DND-41 (cell line): ENCODE measurements around the gene CBX4.
A peak's percentile ranks its signal among the peaks of the same experiment; 100 is the strongest.

Experiments
- ATAC-seq: fragments of 200-7000 bp; cut with Tn5 transposase; 3 replicates; pipeline ENCODE4 v1.9.1; 2021; ENCODE audit warnings: low read depth; ENCODE audit not compliant: insufficient read depth
- DNase-seq: peaks from one replicate; pipeline ENCODE4 v3.0.0-alpha.2; 2020
- H2AFZ ChIP-seq: 2 replicates; pipeline ENCODE4 v1.6.0; 2012; ENCODE audit warnings: low read depth, low read length
- H3K27ac ChIP-seq: 2 replicates; pipeline ENCODE4 v1.5.1; 2012; ENCODE audit warnings: low read length, inconsistent platforms
- H3K27me3 ChIP-seq: fragments of 200-600 bp; sonication (generic); 2 replicates; pipeline ENCODE4 v1.6.0; 2012; ENCODE audit warnings: low read length, mild to moderate bottlenecking, inconsistent platforms; ENCODE audit not compliant: insufficient read depth, poor library complexity
- H3K36me3 ChIP-seq: 2 replicates; pipeline ENCODE4 v1.5.1; 2012; ENCODE audit warnings: low read length, inconsistent platforms; ENCODE audit not compliant: insufficient read depth
- H3K4me1 ChIP-seq: 2 replicates; pipeline ENCODE4 v1.5.1; 2012; ENCODE audit warnings: mild to moderate bottlenecking, low read length; ENCODE audit not compliant: insufficient read depth
- H3K4me2 ChIP-seq: 2 replicates; pipeline ENCODE4 v1.6.0; 2012; ENCODE audit warnings: mild to moderate bottlenecking, moderate library complexity, low read length, inconsistent platforms; ENCODE audit not compliant: insufficient read depth
- H3K4me3 ChIP-seq, 2 experiments: fragments of 200-600 bp in 1 of 2; shearing (Covaris generic) in 1 of 2; 2 replicates each; pipeline ENCODE4 v1.5.1; 2012 to 2016; ENCODE audit warnings: inconsistent platforms in 2 of 2, low read length in 2 of 2, mild to moderate bottlenecking in 2 of 2, low read depth in 1 of 2, moderate library complexity in 1 of 2
- H3K79me2 ChIP-seq: 2 replicates; pipeline ENCODE4 v1.6.0; 2012; ENCODE audit warnings: low read length, inconsistent platforms; ENCODE audit not compliant: insufficient read depth
- H3K9ac ChIP-seq: 2 replicates; pipeline ENCODE4 v1.6.0; 2012; ENCODE audit warnings: low read depth, mild to moderate bottlenecking, inconsistent platforms, low read length, moderate library complexity
- H3K9me3 ChIP-seq: 2 replicates; pipeline ENCODE4 v1.5.1; 2012; ENCODE audit warnings: low read length, moderate library complexity, mild to moderate bottlenecking, inconsistent platforms; ENCODE audit not compliant: insufficient read depth, severe bottlenecking
- H4K20me1 ChIP-seq: 2 replicates; pipeline ENCODE4 v1.6.0; 2012; ENCODE audit warnings: low read length; ENCODE audit not compliant: insufficient read depth
- EZH2 ChIP-seq: IDR thresholded peaks from 3 replicates; pipeline ENCODE4 v1.6.1; 2012; ENCODE audit warnings: borderline replicate concordance, low read depth, mild to moderate bottlenecking, moderate library complexity, low read length, inconsistent platforms; ENCODE audit not compliant: severe bottlenecking
- TF ChIP-seq, protein P1 (sequence below): IDR thresholded peaks from 2 replicates; pipeline ENCODE4 v1.5.1; 2012; ENCODE audit warnings: borderline replicate concordance, low read length, moderate library complexity, mild to moderate bottlenecking; ENCODE audit not compliant: poor library complexity, severe bottlenecking; ENCODE audit errors: extremely low read depth

Gene CBX4

DNA sequence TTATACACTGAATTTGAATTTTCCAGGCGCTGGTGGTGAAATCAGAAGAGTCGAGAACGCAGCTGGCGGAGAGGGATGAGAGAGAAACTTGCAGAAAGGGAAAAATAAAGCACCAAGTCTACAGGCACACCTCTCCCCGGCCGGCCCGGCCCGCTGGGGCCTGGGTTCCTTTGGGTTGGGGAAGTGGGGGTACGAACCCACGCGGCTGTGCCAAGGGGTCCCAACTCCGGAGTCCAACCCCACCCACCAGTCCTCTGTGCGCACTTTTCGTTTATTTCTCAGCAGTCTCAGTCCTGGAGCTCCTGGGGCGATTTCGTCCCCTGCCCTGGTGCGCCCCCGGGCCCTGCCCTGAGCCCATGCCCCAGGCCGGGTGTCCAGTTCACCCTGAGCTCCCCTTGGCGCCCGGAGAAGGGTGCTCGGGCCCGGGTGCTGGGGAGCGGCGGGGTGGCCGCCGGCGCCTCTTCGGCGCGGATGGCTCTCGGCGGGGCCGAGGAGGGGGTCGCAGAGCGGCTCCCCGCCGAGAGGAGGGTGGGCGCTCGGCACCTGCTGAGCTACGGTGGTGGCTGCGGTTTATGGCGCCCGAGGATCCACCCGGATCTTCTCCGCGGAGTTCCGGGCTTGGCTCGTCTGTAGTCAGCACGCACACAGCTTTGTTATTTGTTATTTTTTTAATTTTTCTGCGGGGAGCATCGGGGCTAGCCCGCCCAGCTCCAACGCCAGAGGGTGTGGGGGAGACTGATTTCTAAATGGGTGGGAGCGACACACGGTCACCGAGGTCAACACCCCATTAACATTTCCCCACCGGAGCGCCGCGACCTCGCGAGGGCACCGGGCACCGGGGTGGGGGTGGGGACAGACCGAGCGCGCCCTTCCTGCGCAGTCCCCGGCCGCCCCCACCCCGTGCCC lies 26.6 kb downstream of the CBX4 start:
- Histone ChIP-seq H3K27ac (no peak overlapping the region), H3K27me3 (peaks cover 44% of the 10 kb centered on the region), H3K79me2 (no peaks in the 10 kb centered on the region), H3K9me3 (no peaks in the 10 kb centered on the region), H3K4me3 (peak overlapping the region in 1 of 2 experiments; percentile 58; a peak in 2 of 4 replicates), H3K4me2 (peak overlapping the region; percentile 91), H3K36me3 (no peaks in the 10 kb centered on the region), H4K20me1 (no peaks in the 10 kb centered on the region), H3K9ac (peak overlapping the region; percentile 69), H3K4me1 (peaks cover 50% of the 10 kb centered on the region), H2AFZ (peak overlapping the region; percentile 82)
- peak; percentile 25 for ATAC-seq
- DNase-seq, result peak; percentile 63
- TF ChIP-seq, protein P1, sequence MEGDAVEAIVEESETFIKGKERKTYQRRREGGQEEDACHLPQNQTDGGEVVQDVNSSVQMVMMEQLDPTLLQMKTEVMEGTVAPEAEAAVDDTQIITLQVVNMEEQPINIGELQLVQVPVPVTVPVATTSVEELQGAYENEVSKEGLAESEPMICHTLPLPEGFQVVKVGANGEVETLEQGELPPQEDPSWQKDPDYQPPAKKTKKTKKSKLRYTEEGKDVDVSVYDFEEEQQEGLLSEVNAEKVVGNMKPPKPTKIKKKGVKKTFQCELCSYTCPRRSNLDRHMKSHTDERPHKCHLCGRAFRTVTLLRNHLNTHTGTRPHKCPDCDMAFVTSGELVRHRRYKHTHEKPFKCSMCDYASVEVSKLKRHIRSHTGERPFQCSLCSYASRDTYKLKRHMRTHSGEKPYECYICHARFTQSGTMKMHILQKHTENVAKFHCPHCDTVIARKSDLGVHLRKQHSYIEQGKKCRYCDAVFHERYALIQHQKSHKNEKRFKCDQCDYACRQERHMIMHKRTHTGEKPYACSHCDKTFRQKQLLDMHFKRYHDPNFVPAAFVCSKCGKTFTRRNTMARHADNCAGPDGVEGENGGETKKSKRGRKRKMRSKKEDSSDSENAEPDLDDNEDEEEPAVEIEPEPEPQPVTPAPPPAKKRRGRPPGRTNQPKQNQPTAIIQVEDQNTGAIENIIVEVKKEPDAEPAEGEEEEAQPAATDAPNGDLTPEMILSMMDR, result no peak
- peak; percentile 97 for TF ChIP-seq EZH2

DNA sequence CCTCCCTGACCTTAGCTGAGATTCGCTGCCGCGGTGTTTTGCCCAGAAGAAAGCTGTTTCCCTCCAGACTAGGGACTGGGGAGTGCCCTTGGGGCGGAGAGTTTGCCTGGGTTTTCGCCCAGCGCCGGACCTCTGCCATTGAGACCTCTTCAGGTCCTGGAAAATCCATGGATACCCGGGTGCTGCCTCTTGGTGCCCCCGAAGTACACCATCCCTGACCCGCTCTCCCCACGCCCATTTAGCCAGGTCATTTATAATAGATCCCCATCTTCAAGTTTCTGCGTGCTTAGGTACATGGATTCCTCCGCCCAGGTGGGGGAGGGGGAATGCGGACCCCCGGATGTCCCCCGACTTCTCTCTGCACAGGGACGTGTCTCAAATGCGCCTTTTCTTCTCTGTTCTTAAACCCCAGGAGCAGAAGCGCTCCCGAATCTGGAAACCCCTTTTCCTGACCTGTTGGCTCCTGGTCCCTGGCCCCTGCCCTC lies 27.3 kb downstream of the CBX4 start:
- Histone ChIP-seq H3K79me2 (no peaks in the 10 kb centered on the region), H3K9ac (peak overlapping the region; percentile 26; the same call in 1 of the 2 replicates), H4K20me1 (no peaks in the 10 kb centered on the region), H3K4me3 (peak overlapping the region in 1 of 2 experiments; percentile 27; a peak in 2 of 4 replicates), H2AFZ (no peak overlapping the region), H3K4me1 (peaks cover 50% of the 10 kb centered on the region), H3K4me2 (peak overlapping the region; percentile 91), H3K27me3 (peaks cover 44% of the 10 kb centered on the region), H3K27ac (no peak overlapping the region), H3K36me3 (no peaks in the 10 kb centered on the region), H3K9me3 (no peaks in the 10 kb centered on the region)
- TF ChIP-seq, protein P1, result no peak
- TF ChIP-seq EZH2, result peak; percentile 6
- DNase-seq (no peak), ATAC-seq (no peak)

DNA sequence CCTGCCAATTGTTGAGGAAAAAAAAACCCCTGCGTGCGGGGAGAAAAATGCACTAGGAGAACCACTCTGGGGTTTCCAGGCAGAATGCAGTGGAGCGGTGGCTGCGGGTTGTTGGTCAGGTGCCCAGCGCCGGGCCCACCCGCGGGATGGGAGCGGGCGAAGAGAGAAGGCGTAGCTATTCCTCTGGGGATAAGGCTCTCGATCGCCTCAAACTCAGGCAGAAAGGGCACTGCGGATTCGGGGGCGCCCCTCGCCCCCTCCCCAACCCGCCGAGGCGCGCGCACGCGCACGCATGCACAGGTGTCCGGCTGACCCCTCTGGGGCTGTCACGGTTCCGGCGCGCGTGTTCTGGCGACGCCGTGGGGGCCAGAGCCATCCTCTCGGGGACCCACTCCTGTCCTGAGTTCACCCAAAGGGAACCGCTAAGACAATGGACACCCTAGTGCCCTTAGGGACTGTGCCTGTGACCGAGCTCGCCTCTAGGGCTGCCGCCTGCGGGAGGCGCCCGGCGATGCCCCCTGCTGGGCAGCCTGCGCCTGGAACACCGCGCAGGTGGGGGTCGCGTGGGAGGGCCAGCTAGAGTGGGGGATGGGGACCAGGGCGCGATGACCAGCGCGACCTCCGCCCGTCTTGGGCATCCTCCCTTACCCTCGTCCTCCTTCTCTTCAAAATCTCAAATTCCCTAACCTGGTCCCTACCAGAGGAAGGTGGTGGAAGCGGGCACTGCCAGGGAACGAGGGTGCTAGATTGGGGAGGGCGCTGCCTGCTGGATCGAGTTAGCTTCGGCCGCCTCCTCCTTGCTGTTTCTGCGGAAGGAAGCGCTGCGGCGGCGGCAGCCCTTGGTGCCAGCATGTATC lies 28.0 kb downstream of the CBX4 start:
- H3K9me3 ChIP-seq, result no peaks in the 10 kb centered on the region
- H3K4me1 ChIP-seq, result peaks cover 50% of the 10 kb centered on the region
- H3K27ac ChIP-seq, result no peak overlapping the region
- TF ChIP-seq EZH2, result peak; percentile 84
- TF ChIP-seq, protein P1, result peak; percentile 73
- peak overlapping the region; percentile 26; the same call in 1 of the 2 replicates for H3K9ac ChIP-seq
- ATAC-seq (peak; percentile 32), DNase-seq (peak; percentile 74)
- no peaks in the 10 kb centered on the region for H3K79me2 ChIP-seq
- peak overlapping the region; percentile 91 for H3K4me2 ChIP-seq
- H3K27me3 ChIP-seq, result peaks cover 49% of the 10 kb centered on the region
- H3K4me3 ChIP-seq, result peak overlapping the region in 1 of 2 experiments; percentile 27; a peak in 2 of 4 replicates
- H4K20me1 ChIP-seq, result no peaks in the 10 kb centered on the region
- no peak overlapping the region for H2AFZ ChIP-seq
- no peaks in the 10 kb centered on the region for H3K36me3 ChIP-seq
